D721Med (cell line): Measurements from ENCODE around the gene GLT6D1.
"Not testable (repeated sequence)": the region's sequence is repeated elsewhere in the genome, so short reads cannot be mapped to it uniquely, and the experiment has no call there.

Source experiments
- DNase-seq: peaks from one replicate; pipeline ENCODE4 v3.0.0; 2011; ENCODE audit warnings: low spot score; ENCODE audit not compliant: insufficient read length
- FAIRE-seq: peaks from 2 replicates; lab custom pipeline; 2011; peaks lifted over from hg19 to GRCh38; lab: Jason Lieb, UNC
- CTCF ChIP-seq: IDR thresholded peaks from 2 replicates; pipeline ENCODE4 v1.5.1; 2012; ENCODE audit warnings: mild to moderate bottlenecking, control low read depth; ENCODE audit not compliant: insufficient read depth; ENCODE audit errors: missing control alignments

The GLT6D1 gene

GRCh38 chr9:135670721-135671590, 31.6 kb upstream of the GLT6D1 start:
- DNase-seq (no peak), FAIRE-seq (no peak)
- no peak for TF ChIP-seq CTCF

- no peak for FAIRE-seq
Observed at GRCh38 chr9:135669616-135670285, 30.4 kb upstream of the GLT6D1 start.

DNA sequence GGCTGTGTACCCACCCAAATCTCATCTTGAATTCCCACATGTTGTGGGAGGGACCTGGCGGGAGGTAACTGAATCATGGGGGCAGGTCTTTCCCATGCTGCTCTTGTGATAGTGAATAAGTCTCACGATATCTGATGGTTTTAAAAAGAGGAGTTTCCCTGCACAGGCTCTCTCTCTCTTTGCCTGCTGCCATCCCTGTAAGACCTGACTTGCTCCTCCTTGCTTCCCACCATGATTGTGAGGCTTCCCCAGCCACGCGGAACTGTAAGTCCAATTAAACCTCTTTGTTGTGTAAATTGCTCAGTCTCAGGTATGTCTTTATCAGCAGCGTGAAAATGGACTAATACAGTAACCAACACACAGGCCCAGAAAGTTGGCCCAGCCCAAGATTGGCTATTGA, 29.7 kb upstream of the GLT6D1 start:
- FAIRE-seq, DNase-seq: not testable (repeated sequence)

More at GRCh38 chr9:135669616-135670285, 30.4 kb upstream of the GLT6D1 start:
- DNase-seq, result no peak
- no peak for TF ChIP-seq CTCF

DNA sequence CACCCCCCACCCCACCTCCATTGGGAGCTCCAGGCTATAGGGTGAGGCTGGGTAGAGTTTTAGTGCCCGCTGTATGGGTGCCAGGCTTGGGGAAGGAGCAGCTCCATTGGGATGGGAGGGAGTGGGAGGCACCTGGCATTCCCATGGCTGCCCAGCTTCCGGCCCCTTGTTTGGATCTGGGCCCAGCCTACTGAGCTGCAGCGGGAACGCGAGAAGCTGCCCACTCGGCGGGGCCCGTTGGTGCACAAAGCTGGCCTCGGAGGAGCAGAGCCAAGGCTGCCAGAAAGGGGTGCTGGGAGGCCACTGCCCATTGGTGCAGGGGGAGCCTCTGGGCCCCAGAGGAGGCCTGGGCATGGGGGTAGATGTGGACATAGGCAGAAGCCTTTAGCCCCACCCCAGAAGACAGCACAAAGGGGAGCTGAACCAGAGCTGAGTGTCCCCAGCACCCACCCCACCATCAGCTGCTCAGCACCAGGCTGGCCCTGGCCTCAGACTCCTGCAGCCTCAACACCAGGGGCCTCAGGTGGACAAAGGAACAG, 28.2 kb upstream of the GLT6D1 start:
- no peak for DNase-seq
- no peak for FAIRE-seq
- no peak for TF ChIP-seq CTCF

DNA sequence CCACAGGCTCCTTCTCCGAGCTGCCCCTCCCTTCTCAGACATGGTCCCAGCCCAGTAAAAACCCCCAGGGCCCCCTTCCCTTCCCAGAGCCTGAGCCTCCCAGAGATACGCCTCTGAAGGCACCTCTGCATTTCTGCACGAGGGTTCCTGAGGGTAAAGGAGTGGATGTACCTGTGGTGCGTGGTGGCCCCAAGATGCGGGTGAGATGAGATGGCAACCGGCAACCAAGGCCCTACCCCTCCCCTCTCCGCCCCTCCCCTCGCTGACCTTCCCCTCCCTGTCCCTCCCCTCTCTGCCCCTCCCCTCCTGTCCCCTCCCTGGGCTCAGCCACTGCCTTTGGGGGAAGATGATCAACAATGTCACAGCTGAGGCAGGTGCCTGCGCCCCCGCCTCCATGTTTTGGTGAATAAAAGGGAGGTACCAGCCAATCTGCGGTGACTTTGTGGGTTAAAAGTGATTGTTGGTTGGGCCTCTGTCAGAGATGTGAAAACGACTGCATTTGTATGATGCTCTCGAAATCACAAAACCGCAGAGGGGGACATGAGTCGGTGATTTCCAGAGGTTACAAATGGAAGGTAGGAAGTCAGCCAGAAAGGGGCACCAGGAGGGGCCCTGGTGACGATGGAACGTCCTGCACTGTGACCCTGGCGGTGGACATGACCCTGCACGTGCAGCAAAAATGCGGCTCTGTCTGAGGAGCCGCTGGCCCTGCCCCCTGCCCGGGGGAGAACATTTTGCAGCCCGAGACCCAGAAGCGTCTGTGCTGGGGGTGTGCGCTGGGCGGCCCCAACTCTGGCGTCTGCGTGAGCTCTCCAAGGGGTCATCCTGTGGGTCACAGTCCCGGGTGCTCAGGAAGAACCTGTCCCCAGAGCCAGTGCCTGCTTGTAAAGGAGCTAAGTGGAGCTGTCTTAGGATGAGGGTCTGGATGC, 27.5 kb upstream of the GLT6D1 start:
- FAIRE-seq (no peak), DNase-seq (no peak)
- TF ChIP-seq CTCF, result no peak

GRCh38 chr9:135665795-135666189, 26.5 kb upstream of the GLT6D1 start:
- FAIRE-seq (no peak), DNase-seq (no peak)
- no peak for TF ChIP-seq CTCF
